Natural killer cell (primary cell): ENCODE results near the gene PFAS. TPM values are rescaled to one million over a fixed set of nuclear protein-coding genes. Genes with fewer than 3 reads are reported as not detected.

Experiments
- ATAC-seq, 3 donors: fragments of 150-1000 bp in 2 of 3; fragments of 200-7000 bp in 1 of 3; cut with Tn5 transposase; 1 replicate in 1 of 3; 2 replicates in 2 of 3; pipeline ENCODE4 v1.10.0; 2021; ENCODE audit warnings: mild to moderate bottlenecking in 2 of 3, moderate library complexity in 2 of 3
- DNase-seq, 2 donors: peaks; one replicate each; pipeline versions ENCODE4 v3.0.0 to v3.0.0-alpha.2; 2013 to 2021; ENCODE audit warnings: mixed read lengths in 1 of 2
- H3K27ac ChIP-seq: one replicate; pipeline ENCODE4 v1.5.1; 2013; ENCODE audit warnings: mild to moderate bottlenecking, low read length
- H3K27me3 ChIP-seq: one replicate; pipeline ENCODE4 v1.6.1; 2013; ENCODE audit warnings: low read length; ENCODE audit not compliant: control insufficient read depth, insufficient read depth
- H3K36me3 ChIP-seq: one replicate; pipeline ENCODE4 v1.6.1; 2013; ENCODE audit warnings: low read length; ENCODE audit not compliant: control insufficient read depth, insufficient read depth
- H3K4me1 ChIP-seq: one replicate; pipeline ENCODE4 v1.6.1; 2013; ENCODE audit warnings: low read length; ENCODE audit not compliant: control insufficient read depth, insufficient read depth
- H3K4me3 ChIP-seq: one replicate; pipeline ENCODE4 v1.5.1; 2013; ENCODE audit warnings: low read length
- H3K9me3 ChIP-seq: one replicate; pipeline ENCODE4 v1.6.1; 2013; ENCODE audit warnings: low read length; ENCODE audit not compliant: control insufficient read depth, insufficient read depth
- H3K27ac Mint-ChIP-seq, 2 donors: one replicate each; pipeline ENCODE4 v1.8.0; 2022; ENCODE audit warnings: mild to moderate bottlenecking in 2 of 2, mixed read lengths in 2 of 2, moderate library complexity in 1 of 2
- H3K27me3 Mint-ChIP-seq, 2 donors: one replicate each; pipeline ENCODE4 v1.8.0; 2022; ENCODE audit warnings: low read depth in 2 of 2, mixed read lengths in 2 of 2
- H3K36me3 Mint-ChIP-seq: one replicate; pipeline ENCODE4 v1.8.0; 2022; ENCODE audit warnings: mixed read lengths
- H3K4me1 Mint-ChIP-seq, 2 donors: one replicate each; pipeline ENCODE4 v1.8.0; 2022; ENCODE audit warnings: mixed read lengths in 2 of 2
- H3K4me3 Mint-ChIP-seq: one replicate; pipeline ENCODE4 v1.8.0; 2022; ENCODE audit warnings: mild to moderate bottlenecking, moderate library complexity, mixed read lengths
- H3K9me3 Mint-ChIP-seq, 2 donors: one replicate each; pipeline ENCODE4 v1.8.0; 2022; ENCODE audit warnings: mixed read lengths in 2 of 2
- CTCF ChIP-seq: fragments of 200-600 bp; IDR thresholded peaks from one replicate; pipeline ENCODE4 v1.8.0; 2022; ENCODE audit warnings: antibody characterized with exemption
- WGBS: methylation state at CpG from one replicate; pipeline ENCODE4 v1.1.7; 2013; ENCODE audit warnings: missing lambda C conversion rate; ENCODE audit not compliant: insufficient coverage; 5-methylcytosine and 5-hydroxymethylcytosine counted together
- intact Hi-C: fragments of 100-400 bp; cut with micrococcal nuclease; formaldehyde crosslinking; loops from one replicate; pipeline ENCODE4 v1.14.2; 2022
- total RNA-seq, 4 donors: library from RNA; stranded (reverse); fragments of 120-200 nt in 1 of 4; gene quantifications; one replicate each; pipeline versions ENCODE4 v1.2.3 to v1.2.4, GENCODE V29; 2013 to 2022

Gene PFAS
- total RNA-seq, 3 donors from 2014 or later (not counting 1 experiment from before 2014, with no cell fraction given) = 23.6 to 30.0 (median 24.0) TPM

DNA sequence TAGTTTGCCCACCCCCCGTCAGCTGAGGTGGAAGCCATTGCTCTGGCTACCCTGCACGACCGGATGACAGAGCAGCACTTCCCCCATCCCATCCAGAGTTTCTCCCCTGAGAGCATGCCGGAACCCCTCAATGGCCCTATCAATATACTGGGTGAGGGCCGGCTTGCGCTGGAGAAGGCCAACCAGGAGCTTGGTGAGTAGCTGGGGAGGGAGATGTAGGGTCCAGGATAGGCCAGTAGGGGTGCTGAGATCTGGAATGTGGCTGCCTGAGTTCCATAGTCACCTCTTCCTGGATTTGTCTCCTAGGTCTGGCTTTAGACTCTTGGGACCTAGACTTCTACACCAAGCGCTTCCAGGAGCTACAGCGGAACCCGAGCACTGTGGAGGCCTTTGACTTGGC lies 6.4 kb downstream of the PFAS start:
- Mint-ChIP-seq H3K9me3 (no peaks in the 10 kb centered on the region), H3K4me3 (no peak overlapping the region), H3K27me3 (no peaks in the 10 kb centered on the region), H3K27ac (no peak overlapping the region), H3K36me3 (no peaks in the 10 kb centered on the region), H3K4me1 (no peaks in the 10 kb centered on the region)
- DNase-seq = no peak
- no peak for TF ChIP-seq CTCF
- Histone ChIP-seq H3K4me3 (no peak overlapping the region), H3K9me3 (no peaks in the 10 kb centered on the region), H3K27me3 (no peaks in the 10 kb centered on the region), H3K36me3 (peaks cover 30% of the 10 kb centered on the region), H3K27ac (no peak overlapping the region), H3K4me1 (no peaks in the 10 kb centered on the region)
- no peak for ATAC-seq
- intact Hi-C loops = no loop called here
- 97% methylated on average over 9 of the region's 9 CpGs for WGBS

- H3K27me3 Mint-ChIP-seq = no peaks in the 10 kb centered on the region
- Histone ChIP-seq H3K4me3 (no peak overlapping the region), H3K36me3 (peaks cover 32% of the 10 kb centered on the region), H3K9me3 (no peaks in the 10 kb centered on the region), H3K27me3 (no peaks in the 10 kb centered on the region), H3K27ac (no peak overlapping the region), H3K4me1 (no peaks in the 10 kb centered on the region)
- TF ChIP-seq CTCF = no peak
- H3K4me1 Mint-ChIP-seq = no peaks in the 10 kb centered on the region
- H3K27ac Mint-ChIP-seq = no peak overlapping the region
- H3K36me3 Mint-ChIP-seq = no peaks in the 10 kb centered on the region
- ATAC-seq = no peak
- 96% methylated on average over 10 of the region's 10 CpGs for WGBS
- intact Hi-C loops = no loop called here
- H3K9me3 Mint-ChIP-seq = no peaks in the 10 kb centered on the region
- no peak overlapping the region for H3K4me3 Mint-ChIP-seq
- no peak for DNase-seq
These were observed 7.2 kb downstream of the PFAS start for GRCh38 chr17:8256291-8256690.

GRCh38 chr17:8256691-8257090 lies 7.6 kb downstream of the PFAS start:
- Mint-ChIP-seq H3K4me1 (no peaks in the 10 kb centered on the region), H3K27me3 (no peaks in the 10 kb centered on the region), H3K36me3 (no peaks in the 10 kb centered on the region), H3K27ac (no peak overlapping the region), H3K4me3 (no peak overlapping the region), H3K9me3 (no peaks in the 10 kb centered on the region)
- ATAC-seq (no peak), DNase-seq (no peak)
- no peaks in the 10 kb centered on the region for H3K4me1 ChIP-seq
- intact Hi-C loops = no loop called here
- no peak for TF ChIP-seq CTCF
- H3K4me3 ChIP-seq = no peak overlapping the region
- H3K27me3 ChIP-seq = no peaks in the 10 kb centered on the region
- H3K36me3 ChIP-seq = peaks cover 32% of the 10 kb centered on the region
- WGBS = 95% methylated on average over 6 of the region's 6 CpGs
- no peaks in the 10 kb centered on the region for H3K9me3 ChIP-seq
- H3K27ac ChIP-seq = no peak overlapping the region

DNA sequence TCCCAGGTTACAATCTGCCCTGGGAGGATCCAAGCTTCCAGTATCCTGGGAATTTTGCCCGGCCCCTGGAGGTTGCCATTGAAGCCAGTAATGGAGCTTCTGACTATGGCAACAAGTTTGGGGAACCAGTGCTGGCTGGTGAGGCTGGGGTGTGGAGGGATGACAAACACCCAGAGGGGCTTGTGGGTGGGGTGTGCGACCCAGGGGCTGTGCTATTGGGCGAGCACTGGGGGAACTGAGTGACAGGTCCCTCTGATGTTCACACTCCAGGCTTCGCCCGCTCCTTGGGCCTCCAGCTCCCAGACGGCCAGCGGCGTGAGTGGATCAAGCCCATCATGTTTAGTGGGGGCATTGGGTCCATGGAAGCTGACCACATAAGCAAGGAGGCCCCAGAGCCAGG lies 8.7 kb downstream of the PFAS start:
- 96% methylated on average over 8 of the region's 8 CpGs for whole genome bisulfite sequencing
- DNase-seq (no peak), ATAC-seq (no peak)
- no peaks in the 10 kb centered on the region for H3K9me3 ChIP-seq
- no peak for TF ChIP-seq CTCF
- no peaks in the 10 kb centered on the region for H3K27me3 ChIP-seq
- Mint-ChIP-seq H3K4me1 (no peaks in the 10 kb centered on the region), H3K9me3 (no peaks in the 10 kb centered on the region), H3K36me3 (no peaks in the 10 kb centered on the region), H3K4me3 (no peak overlapping the region), H3K27me3 (no peaks in the 10 kb centered on the region), H3K27ac (no peak overlapping the region)
- intact Hi-C loops = no loop called here
- H3K4me3 ChIP-seq = no peak overlapping the region
- H3K36me3 ChIP-seq = peaks cover 32% of the 10 kb centered on the region
- H3K4me1 ChIP-seq = no peaks in the 10 kb centered on the region
- H3K27ac ChIP-seq = no peak overlapping the region
